HG03064 (cell line): ENCODE measurements around the gene AKNA.
A peak's percentile ranks its signal among the peaks of the same experiment; 100 is the strongest.

ENCODE experiments used
- ATAC-seq: cut with Tn5 transposase; IDR thresholded peaks from one replicate; pipeline ENCODE4 v1.9.1; 2021; ENCODE audit warnings: low read depth; ENCODE audit not compliant: unreplicated experiment

The AKNA gene

DNA sequence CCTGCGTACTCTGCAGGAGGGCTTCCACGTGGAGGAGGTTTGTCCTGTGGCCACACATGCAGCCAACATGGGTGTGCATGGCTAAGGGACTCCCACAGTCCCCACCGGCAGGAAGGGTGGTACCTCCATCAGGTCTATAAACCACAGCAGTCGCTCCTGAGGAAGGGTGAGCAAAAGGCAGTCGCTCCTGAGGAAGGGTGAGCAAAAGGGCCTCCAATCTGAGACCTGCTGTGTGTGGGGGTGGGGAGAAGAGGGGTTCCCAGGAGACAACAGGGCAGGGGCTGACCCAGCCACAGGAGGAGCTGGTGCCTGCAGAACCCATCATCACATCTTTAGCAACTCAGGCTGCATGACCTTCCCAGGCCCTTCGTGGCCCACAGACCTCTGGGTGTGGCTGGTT lies 30.3 kb upstream of the AKNA start:
- ATAC-seq: no peak

DNA sequence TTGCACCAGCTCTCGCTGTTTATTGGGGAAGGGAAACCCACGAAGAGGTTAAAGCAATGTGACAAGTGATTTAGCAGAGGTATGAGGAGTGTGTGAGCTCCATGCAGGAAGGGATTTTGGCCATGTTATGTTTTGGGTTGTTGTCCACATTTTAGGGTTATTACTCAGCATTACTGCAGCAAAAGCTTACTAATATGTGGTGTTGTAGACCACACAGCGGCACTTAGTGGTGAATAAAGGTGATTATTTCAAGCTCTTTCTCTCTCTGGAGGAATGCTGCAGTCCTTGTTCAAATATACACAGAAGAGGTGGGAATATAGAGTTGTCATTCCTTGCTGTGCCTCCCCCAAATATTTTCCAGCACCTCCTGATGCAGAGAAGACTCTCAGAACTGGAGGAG lies 29.7 kb upstream of the AKNA start:
- ATAC-seq: no peak

DNA sequence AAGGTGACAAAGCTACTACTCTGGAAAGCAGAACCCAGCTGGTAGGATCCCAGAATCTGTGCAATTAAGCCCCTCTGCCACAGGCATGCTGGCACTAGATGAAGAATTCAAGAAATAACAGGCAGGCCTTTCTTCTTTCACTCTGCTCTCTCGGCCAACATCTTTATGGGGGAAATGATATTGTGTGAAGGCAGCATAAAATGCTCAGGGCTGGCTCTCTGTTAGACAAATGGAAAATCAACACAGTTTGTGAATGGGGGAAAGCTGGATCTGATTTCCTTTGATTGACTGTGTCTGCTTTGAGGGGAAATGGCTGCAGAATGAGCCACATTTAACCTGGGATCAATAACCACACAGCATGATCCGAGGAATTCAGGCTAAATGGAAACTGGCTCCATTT lies 29.1 kb upstream of the AKNA start:
- no peak for ATAC-seq

DNA sequence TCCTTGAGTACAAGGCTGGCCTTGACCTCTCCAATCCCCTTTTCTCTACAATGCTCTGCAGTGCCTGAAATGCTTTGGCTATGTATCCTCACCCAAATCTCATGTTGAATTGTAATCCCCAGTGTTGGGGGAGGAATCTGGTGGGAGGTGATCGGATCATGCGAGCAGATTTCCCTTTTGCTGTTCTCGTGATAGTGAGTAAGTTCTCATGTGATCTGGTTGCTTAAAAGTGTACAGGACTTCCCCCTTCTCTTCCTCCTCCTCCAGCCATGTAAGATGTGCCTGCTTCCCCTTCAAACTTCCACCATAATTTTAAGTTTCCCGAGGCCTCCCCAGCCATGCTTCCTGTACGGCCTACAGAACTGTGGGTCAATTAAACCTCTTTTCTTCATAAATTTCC lies 28.5 kb upstream of the AKNA start:
- no peak for ATAC-seq

DNA sequence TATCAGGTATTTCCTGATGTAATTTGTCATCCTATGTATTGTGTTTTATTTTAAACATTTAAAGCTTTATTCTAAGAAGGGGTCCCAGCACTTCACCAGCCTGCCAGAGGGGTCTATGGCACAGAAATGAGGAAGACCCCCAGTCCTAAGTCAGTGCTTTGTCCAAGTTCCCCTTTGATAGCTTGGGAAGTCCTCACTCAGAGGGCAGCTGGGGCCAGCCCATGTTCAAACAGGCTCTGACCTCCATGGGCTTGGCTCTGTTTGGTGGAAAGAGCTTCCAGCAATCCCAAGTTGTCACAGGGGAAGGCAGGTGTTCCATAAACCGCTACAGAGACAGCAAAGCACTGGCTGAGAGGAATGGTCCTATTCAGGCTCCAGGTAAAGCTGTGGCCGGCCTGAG lies 26.6 kb upstream of the AKNA start:
- ATAC-seq: no peak

DNA sequence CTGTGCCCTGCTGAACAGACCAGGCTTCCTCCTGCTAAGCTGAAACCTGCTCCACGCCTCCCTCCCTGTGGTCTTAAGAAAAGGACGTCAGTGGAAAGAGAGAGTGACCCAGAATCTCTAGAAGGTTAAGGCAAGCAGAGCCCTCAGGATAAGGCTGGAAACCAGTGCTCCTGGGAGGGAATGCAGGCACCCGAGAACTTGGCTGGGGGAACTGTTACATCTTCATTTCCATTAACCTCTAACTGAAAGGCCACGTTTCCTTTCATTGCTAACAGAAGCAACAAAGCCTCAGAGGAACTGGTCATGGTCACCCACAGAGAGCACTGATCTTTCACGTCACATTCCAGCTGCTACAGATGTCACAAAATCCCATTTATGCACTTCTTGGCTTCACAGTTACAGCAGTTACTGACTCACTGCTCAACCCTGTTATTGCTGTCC lies 26.1 kb upstream of the AKNA start:
- ATAC-seq: no peak

DNA sequence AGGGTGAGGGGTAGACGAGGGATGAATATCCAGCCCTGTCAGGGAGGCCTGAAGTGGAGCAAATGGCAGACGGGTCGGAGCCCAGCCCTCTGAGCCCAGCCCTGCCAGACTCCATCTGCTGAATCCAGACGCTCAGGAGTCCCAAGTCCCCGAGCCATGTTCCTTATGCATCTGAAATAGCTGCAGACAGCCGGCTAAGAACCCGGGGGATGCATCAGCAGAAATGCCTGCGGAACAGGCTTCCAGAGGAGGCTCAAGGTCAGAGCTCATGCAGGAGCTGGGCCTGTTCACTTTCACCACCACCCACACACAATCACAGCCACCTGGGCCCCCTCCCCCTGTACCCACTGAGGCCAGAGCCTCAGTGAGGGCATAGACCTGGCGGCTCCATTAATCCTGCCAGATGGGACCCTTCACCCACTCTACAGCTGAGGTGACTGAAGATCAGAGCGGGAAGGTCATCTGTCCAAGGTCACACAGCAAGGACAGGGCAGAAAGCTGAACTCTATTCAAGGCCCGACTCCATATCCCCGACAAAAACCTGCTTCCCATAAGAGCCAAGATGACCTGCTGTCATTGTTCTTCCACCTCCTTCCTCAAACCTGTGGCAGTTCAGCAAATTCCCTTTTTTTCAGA lies 24.4 kb upstream of the AKNA start:
- no peak for ATAC-seq

DNA sequence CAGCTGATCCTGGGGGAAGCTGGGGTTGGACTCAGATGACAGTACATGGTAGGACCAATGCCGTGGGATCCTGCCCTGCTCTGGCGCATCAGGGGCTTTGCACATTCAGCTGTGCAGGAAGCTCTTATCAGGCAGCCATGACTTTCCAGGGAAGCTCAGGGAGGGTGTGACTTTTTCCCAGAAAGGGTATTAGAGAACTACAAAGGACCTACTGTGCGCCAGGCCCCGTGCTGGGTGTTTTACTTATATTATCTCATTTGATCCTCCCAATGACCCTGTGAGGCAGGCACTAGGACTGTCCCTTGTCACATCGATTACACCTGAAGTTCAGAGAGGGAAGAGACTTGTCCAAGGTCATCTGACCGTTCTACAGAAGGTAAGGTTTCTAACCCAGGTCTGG lies 23.7 kb upstream of the AKNA start:
- no peak for ATAC-seq

DNA sequence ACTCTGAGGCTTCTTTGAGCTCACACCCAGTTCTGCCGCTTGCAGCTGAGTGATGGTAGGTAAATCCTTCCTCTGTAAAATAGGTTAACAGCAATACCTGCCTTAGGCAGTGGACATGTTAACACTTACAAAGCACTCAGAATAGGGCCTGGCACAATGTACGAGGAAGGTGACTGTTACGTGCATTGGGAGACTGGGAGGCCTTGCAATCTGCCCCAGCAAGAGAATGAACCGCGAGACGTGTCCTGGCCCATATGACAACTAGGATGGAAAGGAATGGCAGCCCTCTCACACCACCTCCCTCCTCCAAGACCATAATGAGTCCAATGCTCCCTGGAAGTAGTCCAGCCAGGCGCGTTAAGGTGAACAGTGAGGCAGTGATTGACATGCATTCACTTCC lies 23.1 kb upstream of the AKNA start:
- no peak for ATAC-seq

DNA sequence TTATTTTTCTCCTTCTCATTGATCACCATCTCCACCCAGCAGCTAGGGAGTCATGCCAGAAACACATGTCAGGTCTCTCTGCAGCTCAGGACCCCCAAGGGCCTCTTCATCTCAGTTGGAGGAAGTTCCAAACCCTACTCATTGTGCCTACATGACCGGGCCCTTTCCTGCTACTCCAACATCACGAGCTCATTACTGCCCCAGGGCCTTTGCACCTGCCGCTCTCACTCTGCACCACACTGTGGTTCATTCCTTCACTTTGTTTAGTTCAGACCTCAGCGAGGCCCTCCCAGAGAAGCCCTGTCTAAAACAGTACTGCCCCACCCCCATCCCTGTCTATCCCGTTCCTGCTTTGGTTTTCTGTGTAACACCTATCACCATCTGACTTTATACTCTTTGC lies 22.1 kb upstream of the AKNA start:
- ATAC-seq: no peak

DNA sequence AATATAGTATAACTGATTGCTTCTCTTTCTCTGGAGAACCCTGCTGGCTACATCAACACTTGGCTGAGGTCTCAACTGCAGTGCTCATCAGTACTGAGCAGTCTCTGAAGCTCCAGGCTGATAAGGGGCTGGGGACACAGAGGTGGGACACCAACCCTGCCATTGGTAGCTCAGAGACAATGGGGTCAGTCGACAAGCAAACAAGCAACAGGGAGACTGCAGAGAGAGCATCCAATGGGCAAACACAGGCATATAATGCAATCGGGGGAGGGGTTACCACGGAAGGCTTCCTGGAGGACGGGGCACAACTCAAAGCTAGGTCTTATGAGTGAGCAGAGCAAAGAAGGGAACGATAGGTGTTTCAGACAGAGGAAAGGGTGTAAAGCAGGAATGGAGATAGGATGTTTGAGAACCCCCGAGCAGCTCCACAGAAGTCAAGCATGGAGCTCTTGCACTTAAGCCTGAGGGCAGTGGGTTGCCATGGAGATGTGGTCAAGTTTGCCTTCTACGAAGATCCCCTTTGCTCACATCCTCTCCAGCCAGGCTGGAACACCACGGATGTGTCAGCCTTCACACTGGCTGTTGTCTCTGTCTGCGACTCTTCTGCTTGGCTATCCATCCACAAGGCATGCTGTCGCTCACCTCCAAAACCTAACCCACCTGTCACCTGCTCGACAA lies 21.5 kb upstream of the AKNA start:
- no peak for ATAC-seq

DNA sequence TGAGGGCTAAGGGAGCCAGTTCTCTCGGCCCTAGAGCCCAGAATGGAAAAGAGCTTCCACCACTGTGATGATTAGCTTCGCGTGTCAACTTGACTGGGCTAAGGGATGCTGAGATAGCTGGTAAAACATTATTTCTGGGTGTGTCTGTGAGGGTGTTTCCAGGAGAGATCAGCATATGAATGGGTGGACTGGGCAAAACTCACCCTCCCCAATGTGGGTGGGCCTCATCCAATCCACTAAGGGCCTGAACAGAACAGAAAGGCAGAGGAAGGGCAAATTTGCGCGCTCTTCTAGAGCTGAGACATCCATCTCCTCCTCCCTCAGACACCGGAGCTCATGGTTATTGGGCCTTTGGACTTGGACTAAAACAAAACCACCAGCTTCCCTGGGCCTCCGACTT lies 20.9 kb upstream of the AKNA start:
- ATAC-seq: no peak

DNA sequence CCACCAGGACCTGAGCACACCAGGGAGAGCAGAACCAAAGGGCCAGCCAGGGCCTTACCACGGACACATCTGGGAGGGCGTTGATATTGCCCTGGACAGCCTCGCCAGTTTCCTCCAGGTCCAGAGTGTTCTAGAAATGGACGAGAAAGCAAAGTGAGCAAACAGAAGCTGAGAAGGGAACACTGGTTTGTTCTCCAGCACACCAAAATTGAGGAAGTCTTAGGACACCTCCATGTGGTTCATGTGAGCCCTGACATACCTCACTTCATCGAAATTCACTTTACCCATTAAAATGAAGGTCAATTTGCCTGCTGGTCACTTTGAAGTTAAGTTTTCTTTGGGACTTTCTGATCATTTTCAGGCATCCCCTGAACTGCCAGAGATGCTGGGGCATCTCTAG lies 20.1 kb upstream of the AKNA start:
- ATAC-seq: no peak

DNA sequence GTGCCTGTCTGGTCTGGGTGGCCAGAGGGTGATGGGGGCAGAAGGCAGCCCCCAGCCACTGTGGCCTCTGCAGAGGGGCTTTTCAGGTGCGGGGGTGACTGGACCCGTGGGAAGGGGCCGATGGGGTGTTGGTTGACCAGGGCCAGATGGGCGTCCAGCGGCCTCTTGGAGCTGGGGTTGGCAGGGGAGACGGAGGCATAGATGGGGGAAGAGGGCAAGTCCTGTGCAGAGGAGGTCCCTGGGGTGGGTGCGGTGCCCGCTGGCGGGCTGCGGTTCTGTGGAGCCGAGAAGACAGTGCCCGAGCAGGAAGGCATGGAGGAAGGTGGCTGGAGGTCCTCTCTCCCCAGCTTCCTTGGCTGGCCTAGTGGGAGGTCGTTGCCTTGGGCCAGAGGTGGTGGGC lies 18.7 kb upstream of the AKNA start:
- no peak for ATAC-seq

DNA sequence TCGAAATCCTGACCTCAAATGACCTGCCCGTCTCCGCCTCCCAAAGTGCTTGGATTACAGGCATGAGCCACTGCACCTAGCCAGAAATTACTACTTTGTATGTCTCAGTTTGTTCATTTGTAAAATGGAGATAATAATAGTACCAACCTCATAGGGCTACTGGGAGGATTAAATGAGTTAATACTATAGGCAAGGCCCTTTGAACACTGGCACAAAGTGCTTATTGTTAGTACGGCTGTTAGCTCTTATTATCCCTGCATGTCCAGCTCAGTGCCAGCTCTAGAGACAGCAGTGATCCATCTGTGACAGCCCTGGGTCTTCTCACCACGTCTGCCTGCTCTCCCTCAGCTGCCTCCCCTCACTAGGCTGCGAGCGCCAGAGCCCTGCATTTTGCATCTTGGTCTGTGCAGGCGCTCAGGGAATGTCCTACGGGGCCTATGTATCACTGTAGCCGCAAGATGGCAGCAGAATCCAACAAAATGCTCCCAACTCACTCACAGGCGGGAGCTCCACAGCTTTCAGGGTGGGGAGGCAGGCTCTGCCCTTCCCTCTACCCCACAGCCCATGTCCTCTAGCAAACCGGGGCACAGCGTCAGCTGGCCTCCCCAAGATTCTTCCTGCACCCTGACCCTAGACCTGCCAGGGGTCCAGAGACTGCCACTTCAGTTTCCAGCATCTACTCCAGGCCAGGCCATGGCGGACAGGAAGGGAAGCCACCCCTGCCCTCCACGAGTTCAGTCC lies 17.7 kb upstream of the AKNA start:
- peak; percentile 89 for ATAC-seq

DNA sequence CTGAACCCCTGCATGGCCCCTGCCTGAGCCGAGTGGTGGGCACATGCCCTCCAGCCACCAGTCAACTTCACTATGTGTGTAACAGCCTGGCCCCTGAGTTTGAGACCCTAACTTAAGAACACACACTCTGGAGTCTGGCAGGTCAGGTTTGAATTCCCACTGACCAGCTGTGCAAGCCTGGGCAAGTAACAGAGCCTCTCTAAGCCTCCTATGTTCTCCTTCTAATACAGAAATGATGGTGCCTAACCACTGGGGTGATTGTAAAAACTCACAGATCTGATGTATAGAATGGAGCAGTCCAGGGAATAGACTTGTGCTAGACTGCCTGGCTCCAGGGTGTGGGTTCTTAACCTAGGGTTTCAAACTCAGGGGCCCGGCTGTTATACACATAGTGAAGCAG lies 16.7 kb upstream of the AKNA start:
- no peak for ATAC-seq

DNA sequence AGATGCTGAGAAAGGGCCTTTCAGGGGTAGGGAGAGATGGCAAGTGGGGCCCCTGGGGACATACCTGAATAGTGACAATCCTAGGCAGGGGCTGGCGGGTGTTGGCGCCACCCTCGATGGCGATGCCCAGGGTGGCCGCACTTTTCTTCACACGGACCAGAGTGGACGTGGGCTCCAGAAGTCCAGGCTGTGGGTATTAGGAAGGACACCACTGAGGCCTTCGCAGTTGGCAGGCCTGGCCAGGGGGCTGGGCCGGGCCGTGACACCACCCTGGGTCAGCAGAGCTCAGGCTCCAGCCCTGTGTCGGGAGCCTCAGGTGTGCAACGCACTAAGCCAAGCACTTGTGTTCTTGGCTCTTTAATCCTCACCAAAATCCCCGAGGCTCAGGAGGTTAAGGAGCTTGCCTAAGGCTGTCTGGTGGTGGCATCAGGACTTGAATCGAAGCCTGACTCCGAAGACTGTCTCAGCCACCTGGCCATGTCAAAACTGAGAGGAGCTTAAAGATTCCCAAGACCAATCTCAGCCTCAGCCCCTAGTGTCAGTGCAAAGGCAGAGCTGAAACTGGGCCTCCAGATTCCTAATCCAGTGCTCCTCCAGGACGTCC lies 15.5 kb upstream of the AKNA start:
- ATAC-seq: no peak

DNA sequence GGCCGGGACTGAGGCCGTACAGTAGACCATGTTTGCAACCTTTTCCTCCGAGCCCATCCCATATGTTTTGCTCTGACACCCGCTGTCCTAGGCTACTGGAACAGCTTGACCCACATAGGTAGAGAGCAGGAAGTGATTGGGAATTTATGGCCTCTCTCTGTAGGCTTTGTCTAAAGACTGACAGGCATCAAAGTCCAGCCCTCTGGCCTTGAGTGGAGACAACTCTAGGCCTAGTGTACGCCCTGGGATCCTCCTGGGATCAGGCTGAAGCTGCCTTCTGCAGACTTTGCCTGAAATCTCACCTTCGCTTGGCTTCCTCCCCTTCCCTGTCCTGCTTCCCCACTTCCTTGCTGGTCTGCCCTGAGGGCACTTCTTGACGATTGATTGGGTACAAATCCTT lies 13.6 kb upstream of the AKNA start:
- no peak for ATAC-seq

DNA sequence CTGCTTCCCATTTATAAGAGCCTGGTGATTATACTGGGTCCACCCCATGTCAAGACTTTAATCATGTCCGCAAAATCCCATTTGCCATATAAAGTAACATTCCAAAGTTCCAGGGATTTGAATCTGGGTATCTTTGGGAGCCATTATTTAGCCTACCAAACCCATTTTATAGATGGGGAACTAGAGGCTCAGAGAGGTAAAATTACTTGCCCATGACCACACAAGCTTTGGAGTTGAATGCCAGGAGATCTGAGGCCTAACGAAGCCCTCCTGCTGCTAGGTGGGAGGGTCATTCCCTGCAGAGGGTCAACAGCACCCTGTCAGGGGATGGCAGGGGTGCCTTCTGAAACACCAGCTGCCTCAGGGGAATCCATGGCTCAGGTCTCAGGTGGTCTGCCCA lies 13.0 kb upstream of the AKNA start:
- no peak for ATAC-seq

DNA sequence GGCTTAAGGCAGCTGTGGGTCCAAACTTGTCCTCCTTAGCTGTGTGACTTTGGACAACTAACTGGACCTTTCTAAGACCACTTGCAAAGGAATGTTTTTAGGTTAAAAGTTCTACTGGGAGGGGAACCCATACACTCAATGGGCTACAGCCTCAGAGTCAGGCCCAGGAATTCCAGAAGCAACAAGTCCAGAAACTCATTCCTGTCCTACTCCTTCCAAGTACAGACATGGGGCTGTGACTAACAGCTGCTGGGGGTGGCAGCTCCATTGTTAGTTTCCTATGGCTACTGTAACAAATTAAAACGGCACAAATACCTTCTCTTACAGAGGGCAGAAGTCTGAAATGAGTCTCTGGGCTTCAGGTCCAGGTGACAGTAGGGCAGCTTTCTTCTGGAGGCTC lies 12.4 kb upstream of the AKNA start:
- ATAC-seq: no peak

DNA sequence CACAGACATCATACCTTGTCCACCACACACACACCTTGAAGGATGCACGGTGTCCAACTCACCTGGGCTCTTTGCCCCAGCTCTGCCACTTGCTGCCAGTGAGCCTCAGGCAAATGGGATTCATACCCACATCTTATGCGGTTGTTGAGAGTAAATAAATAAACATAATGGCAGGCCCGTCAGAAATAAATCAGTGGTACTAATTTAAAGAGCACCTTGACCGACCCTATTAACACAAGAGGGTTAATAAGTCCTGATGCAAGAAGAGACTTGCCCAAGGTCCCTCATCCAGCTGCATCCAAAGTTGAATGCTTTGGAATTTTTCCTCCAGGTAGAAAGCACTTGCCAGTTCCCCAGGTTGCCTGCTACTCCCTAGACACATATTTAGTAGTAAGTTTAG lies 11.6 kb upstream of the AKNA start:
- ATAC-seq: no peak
